ENCODE data around the gene KDM8. TPM values are rescaled to one million over a fixed set of nuclear protein-coding genes. Genes with fewer than 3 reads are reported as not detected.

The KDM8 gene
- total RNA-seq, 1 experiment from 2014 or later = 15.5 TPM

DNA sequence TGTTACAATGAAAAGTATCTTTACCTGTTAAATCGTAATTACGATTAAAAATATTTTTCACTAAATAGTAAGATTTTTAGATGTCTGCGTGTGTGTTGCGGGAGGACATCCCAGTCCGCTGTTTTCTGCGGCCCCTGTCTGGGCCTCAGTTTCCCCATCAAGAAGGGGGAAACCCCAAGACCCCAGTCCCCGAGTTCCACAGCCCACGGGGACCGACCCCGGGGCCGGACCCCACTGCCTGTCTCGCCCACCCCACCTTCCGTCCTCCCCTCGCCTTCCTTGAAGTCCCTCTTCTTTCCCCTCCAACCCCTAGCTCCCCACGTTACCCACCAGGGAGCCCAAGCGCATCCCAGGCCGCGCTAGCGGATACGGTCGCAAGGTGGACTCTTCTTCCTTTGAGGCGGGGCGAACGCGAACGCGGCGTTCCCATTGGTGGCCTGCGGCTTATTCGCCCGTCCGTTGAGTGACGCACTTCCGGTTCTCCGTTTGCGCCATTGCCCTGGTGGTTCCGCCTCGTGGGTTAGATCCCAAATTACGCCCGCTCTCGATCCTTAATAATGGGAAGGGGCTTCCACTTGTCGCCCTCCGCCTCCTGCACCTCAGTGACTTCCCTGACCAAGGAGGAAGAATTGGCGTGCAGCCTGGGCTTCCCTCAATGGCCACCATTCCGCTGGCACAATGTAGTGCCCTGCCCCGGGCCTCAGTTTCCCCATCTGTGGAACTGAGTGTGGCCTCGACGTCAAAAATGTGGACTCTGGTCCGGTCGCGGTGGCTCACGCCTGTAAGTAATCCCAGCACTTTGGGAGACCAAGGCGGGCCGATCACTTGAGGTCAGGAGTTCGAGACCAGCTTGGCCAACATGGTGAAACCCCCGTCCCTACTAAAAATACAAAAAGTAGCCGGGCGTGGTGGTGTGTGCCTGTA, 65.3 kb downstream of the KDM8 start, which contains the start of gene NSMCE1:
NSMCE1 (minus strand) TSS at position 397 of the 924 bp plus-strand sequence. CDS start 11,202 bp downstream, outside the sequence.
- Mint-ChIP-seq H3K9me3 (peaks cover 3% of the 10 kb centered on the region in 2 experiments; a peak in 2 of 5 replicates), H3K27me3 (ENCODE audit: low read depth) (no peaks in the 10 kb centered on the region; the same call in 1 of the 2 replicates), H3K36me3 (ENCODE audit: insufficient read depth in 1 of 3, low read depth in 3 of 3) (peaks cover 2 to 4% (median 3%) of the 10 kb centered on the region in 3 experiments; a peak in 3 of 7 replicates), H3K27ac (peak within 1 kb of the TSS in 2 of 3 experiments; percentile 80 to 88; a peak in 2 of 7 replicates), H3K4me3 (peak within 1 kb of the TSS; percentile 73 to 83), H3K4me1 (peaks cover 7 to 9% of the 10 kb centered on the region in 2 experiments)
- no peaks in the 10 kb centered on the region for H3K79me2 ChIP-seq (ENCODE audit: insufficient read depth, low read length)
- H3K9ac ChIP-seq (ENCODE audit: extremely low read depth, insufficient read length, low read length) = peak within 1 kb of the TSS; percentile 52
- no peak within 1 kb of the TSS for H2BK15ac ChIP-seq (ENCODE audit: low read depth, low read length)
- no peak within 1 kb of the TSS for H4K8ac ChIP-seq (replicated peaks; ENCODE audit: insufficient read length, low read depth, low read length)
- no peaks in the 10 kb centered on the region for H3K23me2 ChIP-seq (ENCODE audit: insufficient read length, low read depth, low read length, poor library complexity, severe bottlenecking)
- no peak within 1 kb of the TSS for H2AFZ ChIP-seq (ENCODE audit: low read length)
- no peak within 1 kb of the TSS for H2BK12ac ChIP-seq (ENCODE audit: insufficient read length, low read depth, low read length)
- H4K91ac ChIP-seq (ENCODE audit: insufficient read length, low read depth, low read length) = no peak within 1 kb of the TSS
- H3K56ac ChIP-seq (ENCODE audit: insufficient read length, low read depth, low read length) = no peak within 1 kb of the TSS
- H3K18ac ChIP-seq (ENCODE audit: insufficient read length, low read depth, low read length) = peak within 1 kb of the TSS; percentile 89
- no CpG with 5 or more reads among the region's 58 CpGs for WGBS (ENCODE audit: extremely low coverage, insufficient read length, low lambda C conversion rate)
- no peak within 1 kb of the TSS for H3K4ac ChIP-seq (ENCODE audit: low read depth, low read length)
- H4K20me1 ChIP-seq (ENCODE audit: control insufficient read depth, insufficient read depth, insufficient read length) = no peaks in the 10 kb centered on the region
- H3K9me3 ChIP-seq (ENCODE audit: control insufficient read depth, low read depth, low read length) = no peaks in the 10 kb centered on the region
- peak within 1 kb of the TSS; percentile 55 for H3K4me2 ChIP-seq (ENCODE audit: insufficient read depth, insufficient read length, low read length)
- H2AK5ac ChIP-seq (ENCODE audit: insufficient read length, low read length) = no peak within 1 kb of the TSS
- peak within 1 kb of the TSS; percentile 80; the same call in 1 of the 2 replicates for H3K14ac ChIP-seq (ENCODE audit: insufficient read depth, low read length)
- no peak within 1 kb of the TSS for H3T11ph ChIP-seq (ENCODE audit: low read length)
- TF ChIP-seq, protein P1, sequence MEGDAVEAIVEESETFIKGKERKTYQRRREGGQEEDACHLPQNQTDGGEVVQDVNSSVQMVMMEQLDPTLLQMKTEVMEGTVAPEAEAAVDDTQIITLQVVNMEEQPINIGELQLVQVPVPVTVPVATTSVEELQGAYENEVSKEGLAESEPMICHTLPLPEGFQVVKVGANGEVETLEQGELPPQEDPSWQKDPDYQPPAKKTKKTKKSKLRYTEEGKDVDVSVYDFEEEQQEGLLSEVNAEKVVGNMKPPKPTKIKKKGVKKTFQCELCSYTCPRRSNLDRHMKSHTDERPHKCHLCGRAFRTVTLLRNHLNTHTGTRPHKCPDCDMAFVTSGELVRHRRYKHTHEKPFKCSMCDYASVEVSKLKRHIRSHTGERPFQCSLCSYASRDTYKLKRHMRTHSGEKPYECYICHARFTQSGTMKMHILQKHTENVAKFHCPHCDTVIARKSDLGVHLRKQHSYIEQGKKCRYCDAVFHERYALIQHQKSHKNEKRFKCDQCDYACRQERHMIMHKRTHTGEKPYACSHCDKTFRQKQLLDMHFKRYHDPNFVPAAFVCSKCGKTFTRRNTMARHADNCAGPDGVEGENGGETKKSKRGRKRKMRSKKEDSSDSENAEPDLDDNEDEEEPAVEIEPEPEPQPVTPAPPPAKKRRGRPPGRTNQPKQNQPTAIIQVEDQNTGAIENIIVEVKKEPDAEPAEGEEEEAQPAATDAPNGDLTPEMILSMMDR (conservative IDR thresholded peaks at IDR 0.05) = no peak
- H3K23ac ChIP-seq (ENCODE audit: insufficient read length, low read depth, low read length) = no peak within 1 kb of the TSS
- no peak within 1 kb of the TSS for H2BK120ac ChIP-seq (ENCODE audit: low read depth, low read length, poor library complexity, severe bottlenecking)
- no peaks in the 10 kb centered on the region for H3K79me1 ChIP-seq (ENCODE audit: insufficient read depth, low read depth, low read length, poor library complexity, severe bottlenecking)
- H2BK20ac ChIP-seq (ENCODE audit: low read depth, low read length, poor library complexity, severe bottlenecking) = no peak within 1 kb of the TSS
- H2BK5ac ChIP-seq (ENCODE audit: insufficient read length, low read length) = no peak within 1 kb of the TSS
- no peaks in the 10 kb centered on the region; the same call in 1 of the 2 replicates for H3K4me1 ChIP-seq (ENCODE audit: insufficient read depth, low read length)
- no peak within 1 kb of the TSS for H3K27ac ChIP-seq (ENCODE audit: insufficient read length, low read depth, low read length)
- peak; percentile 94 for DNase-seq
- no peaks in the 10 kb centered on the region for H3K27me3 ChIP-seq (ENCODE audit: insufficient read depth, low read length)
- peak within 1 kb of the TSS; percentile 69 for H4K5ac ChIP-seq (ENCODE audit: insufficient read length, low read depth, low read length)
